ENCODE results near the gene ULK1. TPM values are rescaled to one million over a fixed set of nuclear protein-coding genes. Genes with fewer than 3 reads are reported as not detected.
"Not testable (repeated sequence)": the region's sequence is repeated elsewhere in the genome, so short reads cannot be mapped to it uniquely, and the experiment has no call there.

Gene ULK1
- total RNA-seq, 1 donor from 2014 or later, result 27.0 TPM

DNA sequence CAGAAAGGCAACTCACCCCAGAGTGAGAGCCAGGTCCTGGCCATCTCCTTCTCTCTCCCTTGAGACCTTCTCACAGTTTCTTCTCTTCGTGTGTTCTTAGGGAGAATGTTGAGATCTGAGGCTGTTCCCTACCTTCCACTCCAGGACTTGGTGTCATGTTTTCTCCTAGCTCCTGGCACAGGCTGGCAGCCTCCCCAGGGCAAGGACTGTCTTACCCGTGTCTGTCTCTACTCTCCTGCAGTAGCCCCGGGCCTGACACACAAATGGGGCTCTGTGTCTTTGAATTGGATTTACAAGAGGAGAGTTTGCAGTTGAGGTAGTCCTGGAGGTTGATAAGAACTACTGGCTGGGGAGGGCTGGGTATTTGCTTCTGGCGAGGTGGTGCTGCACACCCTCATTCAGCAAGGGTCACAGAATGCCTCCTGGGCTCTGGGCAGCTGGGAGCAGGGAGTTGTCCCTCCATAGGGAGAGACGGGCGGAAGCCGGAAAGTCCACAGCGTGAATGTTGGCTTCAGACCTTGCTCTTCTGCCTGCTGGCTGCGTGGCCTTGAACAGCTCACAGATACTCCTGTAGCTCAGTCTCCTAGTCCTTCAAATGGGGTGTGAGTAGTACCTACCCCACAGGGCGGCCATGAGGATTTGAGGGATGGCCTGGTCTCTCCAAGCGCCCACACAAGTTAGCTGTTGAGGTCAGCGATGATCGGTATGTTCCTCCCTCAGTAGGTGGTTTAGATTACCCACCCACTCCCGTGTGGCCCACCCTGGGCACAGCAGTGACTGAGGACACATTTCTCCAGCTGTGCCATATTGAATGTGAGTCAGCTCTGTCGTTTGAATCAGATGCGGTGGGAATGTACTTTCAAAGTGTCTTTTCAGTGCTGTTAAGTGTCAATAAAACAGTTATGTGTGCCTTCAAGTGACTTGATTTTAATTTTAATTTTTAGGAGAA is 65.5 kb downstream of the ULK1 start:
- ATAC-seq (ENCODE audit: low read depth) (no peak), DNase-seq (no peak)
- H3K4me1 Mint-ChIP-seq, result peaks cover 54% of the 10 kb centered on the region
- H3K36me3 Mint-ChIP-seq (ENCODE audit: low read depth), result peaks cover 40% of the 10 kb centered on the region
- intact Hi-C loops (cut with micrococcal nuclease), result no loop called here
- no peaks in the 10 kb centered on the region for H3K27me3 Mint-ChIP-seq
- ChIA-PET POLR2A (interaction anchor here (1.0 kb wide), 1 partner anchor 9 kb away, joined by 3 read pairs; no protein-coding TSS in a partner anchor), CTCF (interaction anchor here (0.6 kb wide), 1 partner anchor 193 kb away, joined by 3 read pairs; no protein-coding TSS in a partner anchor)
- no peaks in the 10 kb centered on the region for H3K9me3 Mint-ChIP-seq
- TF ChIP-seq, protein P1, sequence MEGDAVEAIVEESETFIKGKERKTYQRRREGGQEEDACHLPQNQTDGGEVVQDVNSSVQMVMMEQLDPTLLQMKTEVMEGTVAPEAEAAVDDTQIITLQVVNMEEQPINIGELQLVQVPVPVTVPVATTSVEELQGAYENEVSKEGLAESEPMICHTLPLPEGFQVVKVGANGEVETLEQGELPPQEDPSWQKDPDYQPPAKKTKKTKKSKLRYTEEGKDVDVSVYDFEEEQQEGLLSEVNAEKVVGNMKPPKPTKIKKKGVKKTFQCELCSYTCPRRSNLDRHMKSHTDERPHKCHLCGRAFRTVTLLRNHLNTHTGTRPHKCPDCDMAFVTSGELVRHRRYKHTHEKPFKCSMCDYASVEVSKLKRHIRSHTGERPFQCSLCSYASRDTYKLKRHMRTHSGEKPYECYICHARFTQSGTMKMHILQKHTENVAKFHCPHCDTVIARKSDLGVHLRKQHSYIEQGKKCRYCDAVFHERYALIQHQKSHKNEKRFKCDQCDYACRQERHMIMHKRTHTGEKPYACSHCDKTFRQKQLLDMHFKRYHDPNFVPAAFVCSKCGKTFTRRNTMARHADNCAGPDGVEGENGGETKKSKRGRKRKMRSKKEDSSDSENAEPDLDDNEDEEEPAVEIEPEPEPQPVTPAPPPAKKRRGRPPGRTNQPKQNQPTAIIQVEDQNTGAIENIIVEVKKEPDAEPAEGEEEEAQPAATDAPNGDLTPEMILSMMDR (IDR thresholded peaks at IDR 0.05), result no peak
- no peak overlapping the region for H3K4me3 Mint-ChIP-seq
- no peak overlapping the region for H3K27ac Mint-ChIP-seq

DNA sequence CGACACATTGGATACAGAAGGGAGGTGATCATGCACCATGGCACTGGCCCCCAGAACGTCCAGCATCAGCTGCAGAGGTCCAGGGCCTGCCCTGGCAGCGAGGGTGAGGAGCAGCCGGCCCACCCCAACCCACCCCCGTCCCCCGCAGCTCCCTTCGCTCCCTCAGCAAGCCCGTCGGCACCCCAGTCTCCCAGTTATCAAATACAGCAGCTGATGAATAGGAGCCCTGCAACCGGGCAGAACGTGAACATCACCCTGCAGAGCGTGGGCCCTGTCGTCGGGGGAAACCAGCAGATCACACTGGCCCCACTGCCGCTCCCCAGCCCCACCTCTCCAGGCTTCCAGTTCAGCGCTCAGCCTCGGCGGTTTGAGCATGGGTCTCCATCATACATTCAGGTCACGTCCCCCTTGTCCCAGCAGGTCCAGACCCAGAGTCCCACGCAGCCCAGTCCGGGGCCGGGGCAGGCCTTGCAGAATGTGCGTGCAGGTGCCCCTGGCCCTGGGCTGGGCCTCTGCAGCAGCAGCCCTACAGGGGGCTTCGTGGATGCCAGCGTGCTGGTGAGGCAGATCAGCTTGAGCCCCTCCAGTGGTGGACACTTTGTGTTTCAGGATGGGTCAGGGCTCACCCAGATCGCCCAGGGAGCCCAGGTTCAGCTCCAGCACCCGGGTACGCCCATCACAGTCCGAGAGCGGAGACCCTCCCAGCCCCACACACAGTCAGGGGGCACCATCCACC is 66.3 kb downstream of the ULK1 start:
- intact Hi-C loops (cut with micrococcal nuclease); POLR2A ChIA-PET: not testable (repeated sequence)

DNA sequence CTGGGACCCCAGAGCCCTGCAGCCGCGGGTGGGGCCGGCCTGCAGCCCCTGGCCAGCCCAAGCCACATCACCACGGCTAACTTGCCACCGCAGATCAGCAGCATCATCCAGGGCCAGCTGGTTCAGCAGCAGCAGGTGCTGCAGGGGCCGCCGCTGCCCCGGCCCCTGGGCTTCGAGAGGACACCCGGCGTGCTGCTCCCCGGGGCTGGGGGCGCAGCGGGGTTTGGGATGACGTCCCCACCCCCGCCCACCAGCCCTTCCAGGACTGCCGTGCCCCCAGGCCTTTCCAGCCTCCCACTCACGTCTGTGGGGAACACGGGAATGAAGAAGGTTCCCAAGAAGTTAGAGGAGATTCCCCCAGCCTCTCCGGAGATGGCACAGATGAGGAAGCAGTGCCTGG is 66.9 kb downstream of the ULK1 start:
- not testable (repeated sequence) for H3K27ac Mint-ChIP-seq

More for the DNA sequence above, 66.3 kb downstream of the ULK1 start:
- not testable (repeated sequence) for H3K9me3 Mint-ChIP-seq; H3K27me3 Mint-ChIP-seq; H3K4me3 Mint-ChIP-seq; H3K27ac Mint-ChIP-seq; DNase-seq; ATAC-seq (ENCODE audit: low read depth)
- Mint-ChIP-seq H3K4me1 (peaks cover 58% of the 10 kb centered on the region), H3K36me3 (ENCODE audit: low read depth) (peaks cover 46% of the 10 kb centered on the region)
- CTCF ChIA-PET, result interaction anchor here (0.6 kb wide), 1 partner anchor 193 kb away, joined by 3 read pairs; no protein-coding TSS in a partner anchor

DNA sequence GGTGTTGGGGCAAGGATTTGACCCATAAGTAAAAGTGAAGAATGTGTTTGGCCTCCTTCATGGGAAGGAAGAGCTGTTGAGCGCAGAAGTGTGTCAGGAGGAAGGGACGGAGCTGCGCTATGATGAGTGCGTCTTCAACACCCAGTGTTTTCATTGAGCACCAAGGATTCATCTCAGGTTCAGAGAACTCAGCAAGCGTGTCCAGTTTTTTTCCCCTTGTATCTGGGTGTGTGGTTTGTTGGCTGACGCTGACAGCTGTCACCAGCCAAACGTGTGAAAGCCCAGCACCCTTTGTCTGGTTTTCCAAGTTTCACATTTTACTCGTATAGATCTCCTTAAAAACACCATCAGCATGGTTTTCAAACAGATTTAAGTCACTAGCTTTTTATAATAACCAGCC is 67.6 kb downstream of the ULK1 start:
- ChIA-PET CTCF (no interaction called here), POLR2A (no interaction called here)
- H3K27ac Mint-ChIP-seq, result no peak overlapping the region
- intact Hi-C loops (cut with micrococcal nuclease), result no loop called here
- H3K4me1 Mint-ChIP-seq, result peaks cover 49% of the 10 kb centered on the region
- peaks cover 45% of the 10 kb centered on the region for H3K36me3 Mint-ChIP-seq (ENCODE audit: low read depth)
- H3K27me3 Mint-ChIP-seq, result no peaks in the 10 kb centered on the region
- H3K9me3 Mint-ChIP-seq, result no peaks in the 10 kb centered on the region
- TF ChIP-seq, protein P1 (IDR thresholded peaks at IDR 0.05), result no peak
- DNase-seq (no peak), ATAC-seq (ENCODE audit: low read depth) (no peak)
- H3K4me3 Mint-ChIP-seq, result no peak overlapping the region

More for the DNA sequence above, 66.9 kb downstream of the ULK1 start:
- Mint-ChIP-seq H3K36me3 (ENCODE audit: low read depth) (peaks cover 45% of the 10 kb centered on the region), H3K4me1 (peaks cover 52% of the 10 kb centered on the region)
- POLR2A ChIA-PET; ATAC-seq (ENCODE audit: low read depth); CTCF ChIA-PET; intact Hi-C loops (cut with micrococcal nuclease); H3K4me3 Mint-ChIP-seq; H3K27me3 Mint-ChIP-seq; DNase-seq; H3K9me3 Mint-ChIP-seq: not testable (repeated sequence)

DNA sequence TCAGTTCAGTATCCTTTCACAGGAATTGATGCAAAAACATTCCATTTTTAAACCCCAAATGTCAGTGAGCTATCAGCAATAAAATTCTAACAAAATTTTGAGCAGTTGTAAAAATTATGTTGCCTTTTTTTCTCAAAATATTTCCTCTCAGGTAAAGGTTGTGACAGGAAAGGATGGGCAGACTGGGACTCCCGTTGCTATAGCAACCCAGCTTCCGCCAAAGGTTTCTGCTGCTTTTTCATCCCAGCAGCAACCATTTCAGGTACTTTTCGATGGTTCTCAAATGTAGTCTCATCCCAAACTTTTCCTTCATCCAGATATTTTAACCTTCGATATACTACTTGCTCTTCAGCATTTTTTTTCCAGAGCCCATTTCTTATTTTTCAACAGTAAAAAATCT is 69.0 kb downstream of the ULK1 start:
- no peak for DNase-seq
- Mint-ChIP-seq H3K36me3 (ENCODE audit: low read depth) (peaks cover 50% of the 10 kb centered on the region), H3K9me3 (no peaks in the 10 kb centered on the region), H3K27me3 (no peaks in the 10 kb centered on the region), H3K4me1 (peaks cover 52% of the 10 kb centered on the region), H3K27ac (no peak overlapping the region), H3K4me3 (no peak overlapping the region)
- no peak for ATAC-seq (ENCODE audit: low read depth)
- ChIA-PET CTCF (no interaction called here), POLR2A (no interaction called here)
- TF ChIP-seq, protein P1 (IDR thresholded peaks at IDR 0.05), result no peak
- intact Hi-C loops (cut with micrococcal nuclease), result no loop called here

DNA sequence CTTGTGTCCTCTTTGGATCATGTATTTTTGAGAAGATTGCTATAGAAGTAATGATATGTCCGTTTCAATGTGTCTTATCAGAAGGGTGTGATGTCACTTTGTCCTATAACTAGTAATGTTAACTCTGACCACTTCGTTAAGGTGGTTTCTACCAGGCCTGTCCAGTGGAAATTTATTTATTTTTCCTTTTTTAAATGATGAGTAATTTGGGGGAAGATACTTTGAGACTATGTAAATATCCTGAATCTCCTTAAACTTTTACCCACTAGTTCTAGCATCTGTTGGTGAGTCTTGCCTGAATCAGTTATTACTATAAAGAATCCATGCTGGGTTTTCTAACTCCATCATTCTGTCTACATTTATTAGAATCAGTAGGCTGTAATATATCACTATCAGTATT is 70.7 kb downstream of the ULK1 start:
- intact Hi-C loops (cut with micrococcal nuclease), result no loop called here
- ChIA-PET CTCF (no interaction called here), POLR2A (no interaction called here)
- Mint-ChIP-seq H3K4me3 (no peak overlapping the region), H3K27me3 (no peaks in the 10 kb centered on the region), H3K9me3 (no peaks in the 10 kb centered on the region), H3K4me1 (peaks cover 53% of the 10 kb centered on the region), H3K36me3 (ENCODE audit: low read depth) (peaks cover 54% of the 10 kb centered on the region), H3K27ac (no peak overlapping the region)
- DNase-seq, result no peak
- TF ChIP-seq, protein P1 (IDR thresholded peaks at IDR 0.05), result no peak
- ATAC-seq (ENCODE audit: low read depth), result no peak
